Measurements from ENCODE around the gene RAB3IL1.
"Not testable (repeated sequence)": the region's sequence is repeated elsewhere in the genome, so short reads cannot be mapped to it uniquely, and the experiment has no call there.

RAB3IL1 gene, protein sequence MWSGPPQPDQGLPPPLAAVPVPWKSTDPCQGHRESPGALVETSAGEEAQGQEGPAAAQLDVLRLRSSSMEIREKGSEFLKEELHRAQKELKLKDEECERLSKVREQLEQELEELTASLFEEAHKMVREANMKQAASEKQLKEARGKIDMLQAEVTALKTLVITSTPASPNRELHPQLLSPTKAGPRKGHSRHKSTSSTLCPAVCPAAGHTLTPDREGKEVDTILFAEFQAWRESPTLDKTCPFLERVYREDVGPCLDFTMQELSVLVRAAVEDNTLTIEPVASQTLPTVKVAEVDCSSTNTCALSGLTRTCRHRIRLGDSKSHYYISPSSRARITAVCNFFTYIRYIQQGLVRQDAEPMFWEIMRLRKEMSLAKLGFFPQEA

DNA sequence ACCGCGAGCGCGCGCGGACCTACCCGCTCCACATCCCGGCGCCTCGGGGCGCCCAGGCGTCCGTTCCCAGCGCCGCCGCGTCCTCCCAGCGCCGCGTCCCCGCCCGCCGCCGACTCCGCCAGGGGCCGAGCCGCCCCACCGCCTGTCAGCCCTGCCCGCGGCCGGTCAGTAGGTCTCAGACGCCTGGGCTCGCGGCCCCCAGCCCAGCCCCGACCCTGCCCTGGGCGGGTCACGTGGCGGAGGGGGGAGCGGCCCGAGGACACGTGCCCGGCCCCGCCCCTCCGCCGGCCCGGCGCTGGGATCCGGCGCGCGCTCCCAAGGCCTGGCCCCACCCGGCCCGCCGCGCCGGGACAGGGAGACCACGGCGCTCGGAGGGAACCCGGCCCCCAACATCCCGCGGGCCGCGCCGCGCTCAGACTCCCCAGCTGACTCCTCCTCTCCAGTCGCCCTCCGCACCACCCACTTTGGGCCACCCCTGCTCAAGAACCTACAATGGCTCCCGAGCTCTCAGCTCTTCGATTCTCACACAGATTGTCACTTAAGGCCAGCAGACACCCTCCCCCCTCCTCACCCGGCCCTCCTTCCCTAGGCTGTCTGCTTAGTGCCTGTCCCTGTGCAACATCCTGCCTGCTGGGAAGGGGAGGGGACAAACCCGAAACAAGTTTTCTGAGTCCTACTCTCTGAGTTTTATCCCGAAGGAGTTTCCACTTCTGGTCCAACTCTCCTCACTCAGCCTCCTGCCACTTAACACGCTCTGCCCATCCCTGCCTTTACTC lies at the start of gene RAB3IL1:
TSS of gene RAB3IL1 (minus strand) at position 233 of the 776 bp plus-strand sequence. CDS start at position 34, 199 bp downstream.
- no peaks in the 10 kb centered on the region for H3K36me3 ChIP-seq (ENCODE audit: insufficient read depth, low read length)
- H3K4me1 ChIP-seq (ENCODE audit: insufficient read depth, low read length) = peaks cover 16% of the 10 kb centered on the region
- no peaks in the 10 kb centered on the region for H3K9me3 ChIP-seq (ENCODE audit: control insufficient read depth, insufficient read depth, low read length)
- peak within 1 kb of the TSS; percentile 75 for H3K9ac ChIP-seq (ENCODE audit: low read depth, low read length)

DNA sequence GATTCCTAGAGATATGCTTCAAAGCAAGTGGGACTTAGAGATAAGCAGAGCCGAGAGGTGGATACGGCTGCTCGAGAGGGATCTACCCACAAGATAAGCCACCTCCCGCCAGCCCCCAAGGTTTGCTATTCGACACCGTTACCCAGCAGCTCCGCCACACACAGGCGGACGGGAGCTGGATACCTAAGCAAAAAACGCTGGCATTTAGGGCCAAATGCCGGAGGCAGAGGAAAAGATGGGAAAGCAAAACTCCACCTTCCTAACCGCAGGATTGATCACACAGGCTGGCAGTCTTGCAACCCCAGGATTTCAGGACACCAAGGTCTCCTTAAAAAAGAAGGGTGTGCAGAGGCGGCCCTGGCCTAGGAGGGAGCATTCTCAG lies 49.4 kb upstream of the RAB3IL1 start:
- peaks cover 20% of the 10 kb centered on the region for H3K4me1 ChIP-seq (ENCODE audit: insufficient read depth, low read length)
- no peaks in the 10 kb centered on the region for H3K9me3 ChIP-seq (ENCODE audit: control insufficient read depth, insufficient read depth, low read length)
- H3K36me3 ChIP-seq (ENCODE audit: insufficient read depth, low read length) = peaks cover 24% of the 10 kb centered on the region
- H3K9ac ChIP-seq (ENCODE audit: low read depth, low read length) = peak overlapping the region; percentile 99

DNA sequence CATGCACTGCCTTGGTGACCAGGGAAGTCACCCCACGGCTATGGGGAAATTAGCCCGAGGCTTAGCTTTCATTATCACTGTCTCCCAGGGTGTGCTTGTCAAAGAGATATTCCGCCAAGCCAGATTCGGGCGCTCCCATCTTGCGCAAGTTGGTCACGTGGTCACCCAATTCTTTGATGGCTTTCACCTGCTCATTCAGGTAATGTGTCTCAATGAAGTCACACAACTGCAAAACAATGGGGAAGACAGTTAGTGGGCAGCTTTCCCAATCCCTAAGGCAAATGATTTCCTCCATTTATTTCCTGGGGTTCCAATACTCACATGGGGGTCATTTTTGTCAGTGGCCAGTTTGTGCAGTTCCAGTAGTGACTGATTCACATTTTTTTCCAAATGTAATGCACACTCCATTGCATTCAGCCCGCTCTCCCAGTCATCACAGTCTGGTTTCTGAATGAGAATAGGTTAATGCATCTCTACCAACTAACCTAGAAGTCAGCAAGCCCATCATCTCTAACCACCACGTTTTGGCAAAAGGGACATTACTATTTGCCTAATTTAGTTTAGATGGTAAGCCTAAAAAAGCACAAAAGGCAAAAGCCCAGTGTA lies 47.4 kb upstream of the RAB3IL1 start:
- not testable (repeated sequence) for H3K4me1 ChIP-seq (ENCODE audit: insufficient read depth, low read length); H3K9me3 ChIP-seq (ENCODE audit: control insufficient read depth, insufficient read depth, low read length)
- peaks cover 24% of the 10 kb centered on the region for H3K36me3 ChIP-seq (ENCODE audit: insufficient read depth, low read length)
- H3K9ac ChIP-seq (ENCODE audit: low read depth, low read length) = peak overlapping the region; percentile 99; the same call in 1 of the 2 replicates

DNA sequence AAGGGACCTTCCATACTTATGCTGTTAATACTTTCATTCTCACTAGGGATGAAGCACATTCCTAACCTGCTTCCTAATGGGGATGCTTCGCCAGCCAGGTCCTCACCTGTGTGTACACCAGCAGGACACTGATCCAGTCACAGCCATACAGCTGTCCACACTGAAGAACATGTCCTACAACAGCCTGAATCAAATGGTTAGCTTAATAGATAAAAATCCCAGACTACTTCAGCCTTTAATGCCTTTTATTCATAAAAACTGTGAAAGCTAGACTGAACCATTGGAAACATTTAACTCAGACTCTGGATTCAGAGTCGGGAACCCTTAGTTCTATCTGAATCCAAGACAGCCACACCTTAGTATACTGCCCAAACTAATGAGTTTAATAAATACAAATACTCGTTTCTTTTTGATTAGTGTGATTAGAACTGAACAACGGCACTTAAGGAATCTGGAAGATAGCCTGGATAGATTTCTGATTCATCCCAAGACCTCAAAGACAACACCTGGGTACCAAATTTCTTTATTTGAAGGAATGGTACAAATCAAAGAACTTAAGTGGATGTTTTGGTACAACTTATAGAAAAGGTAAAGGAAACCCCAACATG lies 46.8 kb upstream of the RAB3IL1 start:
- Histone ChIP-seq H3K9ac (ENCODE audit: low read depth, low read length) (no peak overlapping the region), H3K36me3 (ENCODE audit: insufficient read depth, low read length) (peaks cover 24% of the 10 kb centered on the region), H3K9me3 (ENCODE audit: control insufficient read depth, insufficient read depth, low read length) (no peaks in the 10 kb centered on the region), H3K4me1 (ENCODE audit: insufficient read depth, low read length) (0 out of 2 replicates have a peak, but pooled peaks cover 10% of the 10 kb centered on the region)

DNA sequence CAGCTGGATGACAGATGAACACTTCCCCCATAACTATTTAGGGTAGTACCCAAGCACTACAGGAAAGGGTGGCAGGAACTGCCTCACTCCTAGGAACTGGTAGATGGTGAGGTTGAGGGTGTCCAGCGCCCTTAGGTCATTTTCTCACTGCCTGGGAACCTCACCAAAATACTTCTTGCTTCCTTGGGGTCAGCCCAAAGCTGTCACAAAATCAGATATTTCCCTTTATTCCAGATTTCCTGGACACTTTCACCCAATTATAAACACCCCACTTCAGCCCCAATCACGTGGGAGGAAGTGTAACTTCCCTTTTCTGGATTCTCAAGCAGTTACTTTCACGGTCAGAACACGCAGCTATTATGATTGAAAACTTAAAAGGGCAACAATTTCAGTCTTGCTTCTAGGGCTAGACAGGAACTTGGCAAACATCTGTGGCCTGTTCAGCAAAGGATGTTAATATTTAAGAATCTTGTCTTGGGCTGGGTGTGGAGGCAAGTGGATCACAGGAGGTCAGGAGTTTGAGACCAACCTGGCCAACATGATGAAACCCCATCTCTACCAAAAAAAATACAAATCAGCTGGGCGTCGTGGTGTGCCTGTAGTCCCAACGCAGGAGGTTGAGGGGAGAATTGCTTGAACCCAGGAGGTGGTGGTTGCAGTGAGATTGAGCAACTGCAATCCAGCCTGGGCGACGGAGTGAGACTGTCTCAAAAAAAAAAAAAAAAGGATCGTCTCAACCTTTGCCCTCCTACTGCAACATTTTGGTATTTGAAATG lies 46.1 kb upstream of the RAB3IL1 start:
- Histone ChIP-seq H3K9me3 (ENCODE audit: control insufficient read depth, insufficient read depth, low read length) (no peaks in the 10 kb centered on the region), H3K36me3 (ENCODE audit: insufficient read depth, low read length) (peaks cover 24% of the 10 kb centered on the region), H3K9ac (ENCODE audit: low read depth, low read length) (no peak overlapping the region), H3K4me1 (ENCODE audit: insufficient read depth, low read length) (0 out of 2 replicates have a peak, but pooled peaks cover 6% of the 10 kb centered on the region)

DNA sequence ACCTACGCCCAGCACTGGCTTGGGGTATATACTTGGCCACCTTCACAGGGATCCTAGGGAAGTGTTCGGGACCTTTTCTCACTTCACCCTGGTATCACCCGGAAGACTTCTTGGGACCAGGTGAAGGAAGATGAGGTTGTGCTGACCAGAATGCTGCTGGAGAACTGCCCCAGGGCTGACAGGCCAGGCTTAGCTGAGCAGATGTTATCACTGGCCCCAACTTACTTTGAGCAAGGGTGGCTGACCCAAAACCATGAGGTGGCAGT lies 45.6 kb upstream of the RAB3IL1 start:
- Histone ChIP-seq H3K36me3 (ENCODE audit: insufficient read depth, low read length) (peaks cover 24% of the 10 kb centered on the region), H3K4me1 (ENCODE audit: insufficient read depth, low read length) (0 out of 2 replicates have a peak, but pooled peaks cover 6% of the 10 kb centered on the region), H3K9ac (ENCODE audit: low read depth, low read length) (no peak overlapping the region), H3K9me3 (ENCODE audit: control insufficient read depth, insufficient read depth, low read length) (no peaks in the 10 kb centered on the region)

DNA sequence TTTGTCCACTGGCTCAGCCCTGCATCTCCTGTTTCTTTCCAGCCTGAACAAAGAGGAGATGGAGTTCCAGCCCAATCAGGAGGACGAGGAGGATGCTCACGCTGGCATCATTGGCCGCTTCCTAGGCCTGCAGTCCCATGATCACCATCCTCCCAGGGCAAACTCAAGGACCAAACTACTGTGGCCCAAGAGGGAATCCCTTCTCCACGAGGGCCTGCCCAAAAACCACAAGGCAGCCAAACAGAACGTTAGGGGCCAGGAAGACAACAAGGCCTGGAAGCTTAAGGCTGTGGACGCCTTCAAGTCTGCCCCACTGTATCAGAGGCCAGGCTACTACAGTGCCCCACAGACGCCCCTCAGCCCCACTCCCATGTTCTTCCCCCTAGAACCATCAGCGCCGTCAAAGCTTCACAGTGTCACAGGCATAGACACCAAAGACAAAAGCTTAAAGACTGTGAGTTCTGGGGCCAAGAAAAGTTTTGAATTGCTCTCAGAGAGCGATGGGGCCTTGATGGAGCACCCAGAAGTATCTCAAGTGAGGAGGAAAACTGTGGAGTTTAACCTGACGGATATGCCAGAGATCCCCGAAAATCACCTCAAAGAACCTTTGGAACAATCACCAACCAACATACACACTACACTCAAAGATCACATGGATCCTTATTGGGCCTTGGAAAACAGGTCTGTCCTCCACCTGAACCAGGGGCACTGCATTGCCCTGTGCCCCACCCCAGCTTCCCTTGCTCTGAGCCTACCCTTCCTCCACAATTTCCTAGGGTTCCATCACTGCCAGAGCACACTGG lies 45.0 kb upstream of the RAB3IL1 start:
- H3K4me1 ChIP-seq (ENCODE audit: insufficient read depth, low read length) = 0 out of 2 replicates have a peak, but pooled peaks cover 6% of the 10 kb centered on the region
- H3K36me3 ChIP-seq (ENCODE audit: insufficient read depth, low read length) = peaks cover 24% of the 10 kb centered on the region
- no peaks in the 10 kb centered on the region for H3K9me3 ChIP-seq (ENCODE audit: control insufficient read depth, insufficient read depth, low read length)
- no peak overlapping the region for H3K9ac ChIP-seq (ENCODE audit: low read depth, low read length)

DNA sequence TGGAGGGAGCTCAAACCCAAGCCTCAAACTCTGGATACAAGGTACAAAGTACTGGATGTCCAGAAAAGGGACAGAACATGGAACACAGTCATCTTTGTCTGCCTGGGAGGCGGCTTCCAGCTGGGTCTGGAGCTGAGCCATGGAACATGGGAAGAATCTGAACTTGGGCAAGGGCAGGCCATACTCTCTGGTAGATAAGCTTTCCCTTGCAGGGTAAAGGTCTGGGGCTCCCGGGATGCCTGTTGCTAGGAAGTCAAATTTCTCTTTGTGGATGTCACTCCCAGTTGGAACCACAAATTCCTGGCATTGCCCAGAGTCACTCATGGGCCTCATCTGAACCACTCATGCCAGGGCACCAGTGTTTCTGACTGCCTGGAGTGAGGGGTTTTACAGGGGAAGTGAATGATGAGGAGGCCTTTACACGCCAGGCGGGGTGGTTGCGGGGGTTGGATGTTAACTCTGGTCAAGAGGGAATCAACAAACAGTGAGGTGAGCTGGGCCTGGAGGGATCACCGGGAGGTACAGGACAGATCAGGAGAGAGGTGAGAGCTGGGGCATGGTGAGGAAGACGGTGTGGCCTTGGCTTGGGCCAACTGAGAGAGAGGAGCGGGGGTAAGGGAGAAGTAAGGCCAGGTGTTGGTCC lies 44.3 kb upstream of the RAB3IL1 start:
- H3K36me3 ChIP-seq (ENCODE audit: insufficient read depth, low read length) = peaks cover 24% of the 10 kb centered on the region
- H3K4me1 ChIP-seq (ENCODE audit: insufficient read depth, low read length) = 0 out of 2 replicates have a peak, but pooled peaks cover 6% of the 10 kb centered on the region
- H3K9ac ChIP-seq (ENCODE audit: low read depth, low read length) = no peak overlapping the region
- no peaks in the 10 kb centered on the region for H3K9me3 ChIP-seq (ENCODE audit: control insufficient read depth, insufficient read depth, low read length)

DNA sequence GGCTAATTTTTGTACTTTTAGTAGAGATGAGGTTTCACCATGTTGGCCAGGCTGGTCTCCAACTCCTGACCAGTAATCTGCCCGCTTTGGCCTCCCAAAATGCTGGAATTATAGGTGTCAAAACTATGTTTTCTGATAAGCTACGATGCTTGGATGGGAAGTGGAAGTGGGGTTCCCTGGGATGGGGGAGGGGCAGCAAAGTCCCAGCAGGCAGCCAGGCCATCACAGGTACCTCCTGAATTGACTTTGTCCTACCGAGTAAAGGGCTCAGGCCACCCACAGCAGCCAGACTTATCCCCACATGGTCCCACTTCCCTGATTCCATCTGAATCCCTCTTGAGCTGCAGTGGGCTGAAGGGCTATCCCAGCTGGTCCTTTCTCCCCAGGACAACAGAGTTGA lies 43.2 kb upstream of the RAB3IL1 start:
- peaks cover 17% of the 10 kb centered on the region for H3K36me3 ChIP-seq (ENCODE audit: insufficient read depth, low read length)
- peaks cover 6% of the 10 kb centered on the region; the same call in 1 of the 2 replicates for H3K4me1 ChIP-seq (ENCODE audit: insufficient read depth, low read length)
- H3K9me3 ChIP-seq (ENCODE audit: control insufficient read depth, insufficient read depth, low read length) = no peaks in the 10 kb centered on the region
- H3K9ac ChIP-seq (ENCODE audit: low read depth, low read length) = no peak overlapping the region

DNA sequence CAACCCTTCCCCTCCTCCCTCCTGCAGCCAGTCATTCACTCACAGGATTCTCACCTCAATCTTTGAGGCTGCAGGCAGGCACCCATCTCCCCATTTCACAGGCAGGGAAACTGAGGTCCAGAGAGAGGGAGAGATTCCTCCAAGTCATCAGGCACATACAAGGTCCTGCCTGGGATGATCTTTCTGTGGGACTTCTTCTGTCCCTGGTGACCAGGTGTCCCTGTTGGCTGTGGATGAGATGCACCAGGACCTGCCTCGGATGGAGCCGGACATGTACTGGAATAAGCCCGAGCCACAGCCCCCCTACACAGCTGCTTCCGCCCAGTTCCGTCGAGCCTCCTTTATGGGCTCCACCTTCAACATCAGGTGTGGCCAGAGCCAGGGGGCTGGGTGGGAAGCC lies 42.3 kb upstream of the RAB3IL1 start:
- H3K4me1 ChIP-seq (ENCODE audit: insufficient read depth, low read length) = no peaks in the 10 kb centered on the region; the same call in 1 of the 2 replicates
- H3K36me3 ChIP-seq (ENCODE audit: insufficient read depth, low read length) = peaks cover 8% of the 10 kb centered on the region
- no peak overlapping the region for H3K9ac ChIP-seq (ENCODE audit: low read depth, low read length)
- no peaks in the 10 kb centered on the region for H3K9me3 ChIP-seq (ENCODE audit: control insufficient read depth, insufficient read depth, low read length)

DNA sequence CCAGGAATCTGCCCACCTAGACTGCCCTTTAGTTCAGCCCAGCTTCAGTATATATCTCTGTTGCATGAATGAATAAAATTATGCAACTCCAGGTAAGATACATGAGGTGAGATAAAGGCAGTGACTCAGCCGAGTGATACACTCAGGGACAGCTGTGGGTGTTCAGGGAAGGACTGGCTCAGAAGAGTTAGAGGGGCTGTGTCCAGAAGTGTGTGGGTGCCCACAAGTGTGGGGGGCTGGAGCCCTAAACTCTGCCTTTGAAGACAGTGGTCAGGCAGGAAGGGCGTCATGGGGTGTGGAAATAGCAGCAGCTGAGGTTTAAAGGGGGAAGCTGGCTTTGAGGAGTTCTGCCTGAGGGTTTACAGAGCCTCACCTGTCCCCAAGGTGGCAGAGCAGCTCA lies 41.7 kb upstream of the RAB3IL1 start:
- Histone ChIP-seq H3K9me3 (ENCODE audit: control insufficient read depth, insufficient read depth, low read length) (no peaks in the 10 kb centered on the region), H3K9ac (ENCODE audit: low read depth, low read length) (no peak overlapping the region), H3K36me3 (ENCODE audit: insufficient read depth, low read length) (peaks cover 3% of the 10 kb centered on the region), H3K4me1 (ENCODE audit: insufficient read depth, low read length) (no peaks in the 10 kb centered on the region; the same call in 1 of the 2 replicates)

DNA sequence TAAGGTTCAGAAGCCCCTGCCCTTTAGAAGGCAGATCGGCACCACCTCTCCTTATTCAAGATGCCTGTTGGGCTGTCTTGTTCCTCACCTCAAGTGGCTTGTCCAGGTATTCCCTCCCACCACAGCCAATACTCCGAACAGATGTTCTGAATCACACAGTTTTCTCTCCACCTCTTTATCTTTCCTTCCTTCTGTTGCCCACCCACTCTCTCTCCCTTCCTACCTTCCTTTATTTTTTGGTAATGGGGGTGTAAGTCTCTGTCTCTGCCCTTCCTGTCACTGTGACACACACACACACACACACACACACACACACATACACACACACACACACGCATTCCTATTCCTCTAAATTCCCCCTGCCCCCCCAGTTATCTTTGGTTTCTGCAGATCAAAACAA lies 41.2 kb upstream of the RAB3IL1 start:
- no peak overlapping the region for H3K9ac ChIP-seq (ENCODE audit: low read depth, low read length)
- H3K9me3 ChIP-seq (ENCODE audit: control insufficient read depth, insufficient read depth, low read length) = no peaks in the 10 kb centered on the region
- no peaks in the 10 kb centered on the region; the same call in 1 of the 2 replicates for H3K4me1 ChIP-seq (ENCODE audit: insufficient read depth, low read length)
- H3K36me3 ChIP-seq (ENCODE audit: insufficient read depth, low read length) = no peaks in the 10 kb centered on the region

Data from ES-I3 (cell line).